H9 (cell line): Measurements from ENCODE around the gene FCHSD2. TPM values are rescaled to one million over a fixed set of nuclear protein-coding genes. Genes with fewer than 3 reads are reported as not detected.

Experiments
- DNase-seq: peaks from one replicate; pipeline ENCODE4 v3.0.0-alpha.2; 2017
- H2AFZ ChIP-seq: one replicate; pipeline ENCODE4 v1.6.1; 2013; ENCODE audit warnings: mild to moderate bottlenecking, low read length, control low read depth, moderate library complexity
- H2AK5ac ChIP-seq: 2 replicates; pipeline ENCODE4 v1.6.1; 2013; ENCODE audit warnings: low read length, control low read depth, mixed read lengths; ENCODE audit not compliant: insufficient read length
- H2BK120ac ChIP-seq: one replicate; pipeline ENCODE4 v1.6.1; 2013; ENCODE audit warnings: low read depth, mild to moderate bottlenecking, low read length, control low read depth, inconsistent platforms; ENCODE audit not compliant: poor library complexity, severe bottlenecking
- H2BK12ac ChIP-seq: 2 replicates; pipeline ENCODE4 v1.6.1; 2013; ENCODE audit warnings: low read length, control low read depth, mixed read lengths, low read depth; ENCODE audit not compliant: insufficient read length
- H2BK15ac ChIP-seq: 2 replicates; pipeline ENCODE4 v1.6.1; 2013; ENCODE audit warnings: low read depth, low read length, control low read depth
- H2BK20ac ChIP-seq: one replicate; pipeline ENCODE4 v1.6.1; 2013; ENCODE audit warnings: low read depth, mild to moderate bottlenecking, low read length, control low read depth, inconsistent platforms; ENCODE audit not compliant: poor library complexity, severe bottlenecking
- H2BK5ac ChIP-seq: 2 replicates; pipeline ENCODE4 v1.6.1; 2013; ENCODE audit warnings: low read length, control low read depth, mixed read lengths; ENCODE audit not compliant: insufficient read length
- H3K14ac ChIP-seq: 2 replicates; pipeline ENCODE4 v1.6.1; 2013; ENCODE audit warnings: low read length, control low read depth; ENCODE audit not compliant: insufficient read depth
- H3K18ac ChIP-seq: 2 replicates; pipeline ENCODE4 v1.6.1; 2013; ENCODE audit warnings: low read depth, mild to moderate bottlenecking, mixed read lengths, low read length, control low read depth; ENCODE audit not compliant: insufficient read length
- H3K23ac ChIP-seq: 2 replicates; pipeline ENCODE4 v1.6.1; 2013; ENCODE audit warnings: low read length, control low read depth, mixed read lengths, low read depth; ENCODE audit not compliant: insufficient read length
- H3K23me2 ChIP-seq: 2 replicates; pipeline ENCODE4 v1.6.1; 2013; ENCODE audit warnings: low read depth, mild to moderate bottlenecking, mixed read lengths, low read length, control low read depth; ENCODE audit not compliant: insufficient read length, poor library complexity, severe bottlenecking
- H3K27ac ChIP-seq: 2 replicates; pipeline ENCODE4 v1.5.1; 2013; ENCODE audit warnings: low read length, control low read depth, mixed read lengths, low read depth; ENCODE audit not compliant: insufficient read length
- H3K27me3 ChIP-seq: 2 replicates; pipeline ENCODE4 v1.6.1; 2013; ENCODE audit warnings: low read length, control low read depth, inconsistent platforms; ENCODE audit not compliant: insufficient read depth
- H3K4ac ChIP-seq: 2 replicates; pipeline ENCODE4 v1.6.1; 2013; ENCODE audit warnings: low read depth, mild to moderate bottlenecking, control low read depth, inconsistent platforms, low read length, moderate library complexity
- H3K4me1 ChIP-seq: 2 replicates; pipeline ENCODE4 v1.6.1; 2013; ENCODE audit warnings: low read length, control low read depth, inconsistent platforms; ENCODE audit not compliant: insufficient read depth
- H3K4me2 ChIP-seq: 2 replicates; pipeline ENCODE4 v1.6.1; 2013; ENCODE audit warnings: low read length, control low read depth, mixed read lengths; ENCODE audit not compliant: insufficient read length, insufficient read depth
- H3K56ac ChIP-seq: 2 replicates; pipeline ENCODE4 v1.6.1; 2013; ENCODE audit warnings: low read depth, mild to moderate bottlenecking, mixed read lengths, low read length, control low read depth; ENCODE audit not compliant: insufficient read length
- H3K79me1 ChIP-seq: 2 replicates; pipeline ENCODE4 v1.6.1; 2013; ENCODE audit warnings: low read depth, mild to moderate bottlenecking, moderate library complexity, low read length, control low read depth, inconsistent platforms; ENCODE audit not compliant: insufficient read depth, poor library complexity, severe bottlenecking
- H3K79me2 ChIP-seq: 2 replicates; pipeline ENCODE4 v1.6.1; 2013; ENCODE audit warnings: low read length, control low read depth, inconsistent platforms; ENCODE audit not compliant: insufficient read depth
- H3K9ac ChIP-seq: 2 replicates; pipeline ENCODE4 v1.6.1; 2013; ENCODE audit warnings: low read length, control low read depth, mixed read lengths; ENCODE audit not compliant: insufficient read length; ENCODE audit errors: extremely low read depth
- H3K9me3 ChIP-seq: one replicate; pipeline ENCODE4 v1.6.1; 2013; ENCODE audit warnings: low read depth, low read length, inconsistent platforms; ENCODE audit not compliant: control insufficient read depth
- H3T11ph ChIP-seq: one replicate; pipeline ENCODE4 v1.6.1; 2013; ENCODE audit warnings: mild to moderate bottlenecking, low read length, control low read depth, inconsistent platforms
- H4K20me1 ChIP-seq: one replicate; pipeline ENCODE4 v1.6.1; 2013; ENCODE audit not compliant: control insufficient read depth, insufficient read length, insufficient read depth
- H4K5ac ChIP-seq: 2 replicates; pipeline ENCODE4 v1.6.1; 2013; ENCODE audit warnings: low read depth, mild to moderate bottlenecking, mixed read lengths, low read length, control low read depth; ENCODE audit not compliant: insufficient read length
- H4K8ac ChIP-seq: replicated peaks from 2 replicates; pipeline ENCODE4 v1.6.1; 2013; ENCODE audit warnings: low read length, control low read depth, mixed read lengths, low read depth; ENCODE audit not compliant: insufficient read length
- H4K91ac ChIP-seq: 2 replicates; pipeline ENCODE4 v1.6.1; 2013; ENCODE audit warnings: low read depth, mild to moderate bottlenecking, moderate library complexity, mixed read lengths, low read length, control low read depth; ENCODE audit not compliant: insufficient read length
- H3K27ac Mint-ChIP-seq, 3 experiments: 2 replicates in 2 of 3; 3 replicates in 1 of 3; pipeline ENCODE4 v1.8.0; 2020 to 2021; ENCODE audit warnings: mixed read lengths in 3 of 3, mild to moderate bottlenecking in 1 of 3, moderate library complexity in 1 of 3
- H3K27me3 Mint-ChIP-seq: 2 replicates; pipeline ENCODE4 v1.8.0; 2021; ENCODE audit warnings: low read depth, mild to moderate bottlenecking, moderate library complexity, mixed read lengths
- H3K36me3 Mint-ChIP-seq, 3 experiments: 2 replicates in 2 of 3; 3 replicates in 1 of 3; pipeline ENCODE4 v1.8.0; 2020 to 2021; ENCODE audit warnings: low read depth in 3 of 3, mixed read lengths in 3 of 3; ENCODE audit not compliant: insufficient read depth in 1 of 3
- H3K4me1 Mint-ChIP-seq, 2 experiments: 2 replicates each; pipeline ENCODE4 v1.8.0; 2020; ENCODE audit warnings: mixed read lengths in 2 of 2
- H3K4me3 Mint-ChIP-seq, 2 experiments: 2 replicates in 1 of 2; 3 replicates in 1 of 2; pipeline ENCODE4 v1.8.0; 2020 to 2021; ENCODE audit warnings: mild to moderate bottlenecking in 2 of 2, mixed read lengths in 2 of 2, moderate library complexity in 1 of 2
- H3K9me3 Mint-ChIP-seq, 2 experiments: 2 replicates in 1 of 2; 3 replicates in 1 of 2; pipeline ENCODE4 v1.8.0; 2020; ENCODE audit warnings: mild to moderate bottlenecking in 2 of 2, mixed read lengths in 2 of 2, moderate library complexity in 1 of 2
- CTCF ChIP-seq: fragments of 200-600 bp; sonication (generic); conservative IDR thresholded peaks from 3 replicates; pipeline ENCODE4 v1.8.0; 2021; ENCODE audit warnings: antibody characterized with exemption, mild to moderate bottlenecking
- WGBS: extraction: QIAGEN DNeasy Blood & Tissue Kit; methylation state at CpG from one replicate; pipeline ENCODE4 v1.1.7; 2013; ENCODE audit warnings: missing lambda C conversion rate, low lambda C conversion rate, mixed read lengths; ENCODE audit not compliant: insufficient read length; ENCODE audit errors: extremely low coverage; 5-methylcytosine and 5-hydroxymethylcytosine counted together
- total RNA-seq: library from RNA; stranded (reverse); gene quantifications from 2 replicates; pipeline ENCODE4 v1.2.1, GENCODE V29; 2021

FCHSD2 gene
- total RNA-seq, 1 experiment from 2014 or later: 17.8 TPM

GRCh38 chr11:72833811-72834493, 308.2 kb downstream of the FCHSD2 start:
- no peaks in the 10 kb centered on the region for H3K23me2 ChIP-seq
- H2AK5ac ChIP-seq: no peak overlapping the region
- Mint-ChIP-seq H3K27ac (no peak overlapping the region), H3K4me1 (peaks cover 9% of the 10 kb centered on the region in 2 experiments), H3K36me3 (peaks cover 0 to 2% (median 0%) of the 10 kb centered on the region in 3 experiments; a peak in 2 of 7 replicates), H3K27me3 (peaks cover 4% of the 10 kb centered on the region; the same call in 1 of the 2 replicates), H3K9me3 (no peaks in the 10 kb centered on the region), H3K4me3 (no peak overlapping the region)
- H2BK15ac ChIP-seq: no peak overlapping the region
- H4K5ac ChIP-seq: no peak overlapping the region
- H2BK120ac ChIP-seq: no peak overlapping the region
- no peak overlapping the region for H3K4me2 ChIP-seq
- no peak overlapping the region for H2AFZ ChIP-seq
- H3K4ac ChIP-seq: no peak overlapping the region
- no peak overlapping the region for H3K56ac ChIP-seq
- H4K8ac ChIP-seq: no peak overlapping the region
- H3K23ac ChIP-seq: no peak overlapping the region
- H4K91ac ChIP-seq: no peak overlapping the region
- H2BK5ac ChIP-seq: no peak overlapping the region
- H3K79me2 ChIP-seq: no peaks in the 10 kb centered on the region
- DNase-seq: no peak
- H3T11ph ChIP-seq: no peak overlapping the region
- H3K27me3 ChIP-seq: no peaks in the 10 kb centered on the region
- no peaks in the 10 kb centered on the region for H3K79me1 ChIP-seq
- no peak overlapping the region for H3K14ac ChIP-seq
- TF ChIP-seq CTCF: no peak
- H3K4me1 ChIP-seq: no peaks in the 10 kb centered on the region
- H2BK12ac ChIP-seq: no peak overlapping the region
- no peak overlapping the region for H3K18ac ChIP-seq
- H2BK20ac ChIP-seq: no peak overlapping the region
- whole genome bisulfite sequencing: no CpG with 5 or more reads among the region's 8 CpGs
- no peaks in the 10 kb centered on the region for H4K20me1 ChIP-seq
- H3K9ac ChIP-seq: no peak overlapping the region
- H3K27ac ChIP-seq: no peak overlapping the region
- no peaks in the 10 kb centered on the region for H3K9me3 ChIP-seq
